Measurements from ENCODE around the gene METAP1. TPM values are rescaled to one million over a fixed set of nuclear protein-coding genes. Genes with fewer than 3 reads are reported as not detected.
"Not testable (repeated sequence)": the region's sequence is repeated elsewhere in the genome, so short reads cannot be mapped to it uniquely, and the experiment has no call there.

METAP1 gene
- total RNA-seq, 1 donor from 2014 or later: 41.9 TPM

- DNase-seq (ENCODE audit: low read depth): no peak
- FAIRE-seq: no peak
- TF ChIP-seq, protein P1, sequence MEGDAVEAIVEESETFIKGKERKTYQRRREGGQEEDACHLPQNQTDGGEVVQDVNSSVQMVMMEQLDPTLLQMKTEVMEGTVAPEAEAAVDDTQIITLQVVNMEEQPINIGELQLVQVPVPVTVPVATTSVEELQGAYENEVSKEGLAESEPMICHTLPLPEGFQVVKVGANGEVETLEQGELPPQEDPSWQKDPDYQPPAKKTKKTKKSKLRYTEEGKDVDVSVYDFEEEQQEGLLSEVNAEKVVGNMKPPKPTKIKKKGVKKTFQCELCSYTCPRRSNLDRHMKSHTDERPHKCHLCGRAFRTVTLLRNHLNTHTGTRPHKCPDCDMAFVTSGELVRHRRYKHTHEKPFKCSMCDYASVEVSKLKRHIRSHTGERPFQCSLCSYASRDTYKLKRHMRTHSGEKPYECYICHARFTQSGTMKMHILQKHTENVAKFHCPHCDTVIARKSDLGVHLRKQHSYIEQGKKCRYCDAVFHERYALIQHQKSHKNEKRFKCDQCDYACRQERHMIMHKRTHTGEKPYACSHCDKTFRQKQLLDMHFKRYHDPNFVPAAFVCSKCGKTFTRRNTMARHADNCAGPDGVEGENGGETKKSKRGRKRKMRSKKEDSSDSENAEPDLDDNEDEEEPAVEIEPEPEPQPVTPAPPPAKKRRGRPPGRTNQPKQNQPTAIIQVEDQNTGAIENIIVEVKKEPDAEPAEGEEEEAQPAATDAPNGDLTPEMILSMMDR (IDR thresholded peaks at IDR 0.05; ENCODE audit: insufficient read depth, low read length, severe bottlenecking): no peak
- H3K4me3 ChIP-seq (ENCODE audit: low read depth, low read length): no peak overlapping the region
- H3K36me3 ChIP-seq (ENCODE audit: control insufficient read depth, insufficient read depth, low read length): peaks cover 9% of the 10 kb centered on the region
- H3K27me3 ChIP-seq (ENCODE audit: control insufficient read depth, insufficient read depth, low read length): no peaks in the 10 kb centered on the region
Observed at GRCh38 chr4:99062120-99062519, 66.6 kb downstream of the METAP1 start.

DNA sequence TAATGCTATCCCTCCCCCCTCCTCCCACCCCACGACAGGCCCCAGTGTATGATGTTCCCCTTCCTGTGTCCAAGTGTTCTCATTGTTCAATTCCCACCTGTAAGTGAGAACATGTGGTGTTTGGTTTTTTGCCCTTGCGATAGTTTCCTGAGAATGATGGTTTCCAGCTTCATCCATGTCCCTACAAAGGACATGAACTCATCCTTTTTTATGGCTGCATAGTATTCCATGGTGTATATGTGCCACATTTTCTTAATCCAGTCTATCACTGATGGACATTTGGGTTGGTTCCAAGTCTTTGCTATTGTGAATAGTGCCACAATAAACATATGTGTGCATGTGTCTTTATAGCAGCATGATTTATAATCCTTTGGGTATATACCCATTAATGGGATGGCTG is 70.0 kb downstream of the METAP1 start:
- DNase-seq (ENCODE audit: low read depth); FAIRE-seq; H3K36me3 ChIP-seq (ENCODE audit: control insufficient read depth, insufficient read depth, low read length); H3K4me3 ChIP-seq (ENCODE audit: low read depth, low read length); H3K27me3 ChIP-seq (ENCODE audit: control insufficient read depth, insufficient read depth, low read length): not testable (repeated sequence)

DNA sequence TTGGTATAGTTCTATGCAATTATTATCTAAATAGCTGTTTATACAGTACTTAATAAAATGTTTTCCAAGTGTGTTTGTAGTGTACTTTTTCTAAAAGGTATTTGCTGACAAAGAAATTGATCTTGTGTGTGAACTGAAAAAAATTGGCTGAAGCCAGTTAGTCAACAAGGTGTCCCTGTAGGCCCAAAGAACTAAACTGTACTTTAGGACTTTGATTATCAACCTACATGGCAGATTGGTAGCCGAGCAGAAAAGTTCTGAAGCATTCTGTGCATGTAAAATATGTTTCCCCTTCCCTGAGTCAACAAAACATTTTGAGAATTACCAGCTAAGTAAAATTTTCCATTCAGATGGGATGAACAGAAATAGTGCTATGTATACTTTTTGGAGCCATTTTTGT is 72.1 kb downstream of the METAP1 start:
- DNase-seq (ENCODE audit: low read depth) (no peak), FAIRE-seq (no peak)
- TF ChIP-seq, protein P1 (IDR thresholded peaks at IDR 0.05; ENCODE audit: insufficient read depth, low read length, severe bottlenecking): no peak
- no peaks in the 10 kb centered on the region for H3K36me3 ChIP-seq (ENCODE audit: control insufficient read depth, insufficient read depth, low read length)
- no peaks in the 10 kb centered on the region for H3K27me3 ChIP-seq (ENCODE audit: control insufficient read depth, insufficient read depth, low read length)
- no peak overlapping the region for H3K4me3 ChIP-seq (ENCODE audit: low read depth, low read length)

GRCh38 chr4:99071159-99071558 is 75.6 kb downstream of the METAP1 start:
- Histone ChIP-seq H3K36me3 (ENCODE audit: control insufficient read depth, insufficient read depth, low read length) (peaks cover 8% of the 10 kb centered on the region), H3K4me3 (ENCODE audit: low read depth, low read length) (no peak overlapping the region), H3K27me3 (ENCODE audit: control insufficient read depth, insufficient read depth, low read length) (no peaks in the 10 kb centered on the region)
- TF ChIP-seq, protein P1 (IDR thresholded peaks at IDR 0.05; ENCODE audit: insufficient read depth, low read length, severe bottlenecking): no peak
- FAIRE-seq (no peak), DNase-seq (ENCODE audit: low read depth) (no peak)

GRCh38 chr4:99074816-99075215 is 79.3 kb downstream of the METAP1 start:
- no peak overlapping the region for H3K4me3 ChIP-seq (ENCODE audit: low read depth, low read length)
- no peak for FAIRE-seq
- peaks cover 15% of the 10 kb centered on the region for H3K36me3 ChIP-seq (ENCODE audit: control insufficient read depth, insufficient read depth, low read length)
- no peak for DNase-seq (ENCODE audit: low read depth)
- TF ChIP-seq, protein P1 (IDR thresholded peaks at IDR 0.05; ENCODE audit: insufficient read depth, low read length, severe bottlenecking): no peak
- H3K27me3 ChIP-seq (ENCODE audit: control insufficient read depth, insufficient read depth, low read length): no peaks in the 10 kb centered on the region

DNA sequence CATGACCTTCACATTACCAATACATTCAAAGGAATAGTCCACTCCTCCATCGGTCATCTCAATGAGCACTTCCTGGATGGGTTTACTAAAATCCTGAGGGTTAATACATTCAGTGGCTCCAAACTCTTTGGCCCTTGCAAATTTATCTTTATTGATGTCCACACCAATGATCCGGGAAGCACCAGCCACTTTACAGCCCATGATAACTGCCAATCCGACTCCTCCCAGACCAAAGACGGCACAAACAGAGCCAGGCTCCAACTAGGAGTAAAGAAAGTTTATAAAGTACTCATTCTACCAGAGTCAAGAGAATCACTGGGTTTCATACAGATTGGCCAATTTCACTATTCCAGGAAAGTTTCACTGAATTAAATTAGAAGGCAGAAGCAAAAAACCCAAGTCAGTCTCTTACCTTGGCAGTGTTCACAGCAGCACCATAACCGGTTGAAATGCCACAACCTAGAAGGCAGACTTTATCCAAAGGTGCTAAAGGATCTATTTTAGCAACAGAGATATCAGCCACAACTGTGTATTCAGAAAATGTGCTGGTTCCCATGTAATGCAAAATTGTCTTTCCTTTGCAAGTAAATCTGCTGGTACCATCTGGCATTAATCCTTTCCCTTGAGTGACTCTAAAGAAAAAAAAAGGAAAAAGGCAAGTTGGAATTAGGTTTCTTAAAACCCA is 80.9 kb downstream of the METAP1 start:
- TF ChIP-seq, protein P1 (IDR thresholded peaks at IDR 0.05; ENCODE audit: insufficient read depth, low read length, severe bottlenecking): no peak
- no peaks in the 10 kb centered on the region for H3K27me3 ChIP-seq (ENCODE audit: control insufficient read depth, insufficient read depth, low read length)
- H3K4me3 ChIP-seq (ENCODE audit: low read depth, low read length): no peak overlapping the region
- no peak for FAIRE-seq
- peaks cover 23% of the 10 kb centered on the region for H3K36me3 ChIP-seq (ENCODE audit: control insufficient read depth, insufficient read depth, low read length)
- no peak for DNase-seq (ENCODE audit: low read depth)
